ENCODE results near the gene ABCC4.

The ABCC4 gene

GRCh38 chr13:95035311-95036109 is 265.7 kb downstream of the ABCC4 start:
- no peak for DNase-seq

GRCh38 chr13:95033890-95034289 is 267.4 kb downstream of the ABCC4 start:
- DNase-seq = no peak

- DNase-seq = no peak
Observed at GRCh38 chr13:95032121-95032520, 269.1 kb downstream of the ABCC4 start.

- no peak for DNase-seq
Observed at GRCh38 chr13:95030821-95031343, 270.4 kb downstream of the ABCC4 start.

GRCh38 chr13:95027638-95028037 is 273.6 kb downstream of the ABCC4 start:
- DNase-seq = no peak

- no peak for DNase-seq
Observed at GRCh38 chr13:95025116-95025515, 276.1 kb downstream of the ABCC4 start.

- no peak for DNase-seq
Observed at GRCh38 chr13:95023405-95023804, 277.8 kb downstream of the ABCC4 start.

- no peak for DNase-seq
Observed at GRCh38 chr13:95020298-95020987, 280.8 kb downstream of the ABCC4 start.

GRCh38 chr13:95019886-95020285 is 281.4 kb downstream of the ABCC4 start:
- DNase-seq = no peak

- no peak for DNase-seq
Observed at GRCh38 chr13:95007322-95007721, 293.9 kb downstream of the ABCC4 start.

GRCh38 chr13:95005300-95005699 is 296.0 kb downstream of the ABCC4 start:
- DNase-seq = no peak

GRCh38 chr13:95003019-95003813 is 298.0 kb downstream of the ABCC4 start:
- no peak for DNase-seq

- no peak for DNase-seq
Observed at GRCh38 chr13:95002126-95002525, 299.1 kb downstream of the ABCC4 start.

- DNase-seq = no peak
Observed at GRCh38 chr13:94999871-95000270, 301.4 kb downstream of the ABCC4 start.

- no peak for DNase-seq
Observed at GRCh38 chr13:94997126-94997525, 304.1 kb downstream of the ABCC4 start.

- no peak for DNase-seq
Observed at GRCh38 chr13:94996445-94996844, 304.8 kb downstream of the ABCC4 start.

GRCh38 chr13:94994506-94994905 is 306.7 kb downstream of the ABCC4 start:
- DNase-seq = no peak

- DNase-seq = no peak
Observed at GRCh38 chr13:94993616-94994015, 307.6 kb downstream of the ABCC4 start.

- no peak for DNase-seq
Observed at GRCh38 chr13:94992036-94992960, 309.0 kb downstream of the ABCC4 start.

GRCh38 chr13:94988654-94989053 is 312.6 kb downstream of the ABCC4 start:
- DNase-seq = no peak

GRCh38 chr13:94987869-94988268 is 313.4 kb downstream of the ABCC4 start:
- no peak for DNase-seq

- DNase-seq = no peak
Observed at GRCh38 chr13:94987081-94987480, 314.2 kb downstream of the ABCC4 start.

Data from activated CD4-positive, alpha-beta T cell treated with anti-CD3 and anti-CD28 coated beads, Interleukin-10, Interleukin-2, amounts not matched to agents 100 ng/mL and 50 ng/mL, durations not matched to agents 16 hours and 8 hours (primary cell).